K562 (cell line): Measurements from ENCODE around the gene THADA.

Experiments
- NFATC3 ChIP-seq: fragments of 450-650 bp; IDR thresholded peaks from 2 replicates; pipeline ENCODE4 v1.6.1; 2017; ENCODE audit warnings: mild to moderate bottlenecking
- WHSC1 ChIP-seq: IDR thresholded peaks from one replicate; pipeline ENCODE4 v1.6.1; 2012; ENCODE audit warnings: low read length, control low read depth, inconsistent platforms
- ZNF551 ChIP-seq: fragments of 250-450 bp; sonication (Bioruptor Pico); IDR thresholded peaks from 2 replicates; pipeline ENCODE4 v1.5.0; 2021; ENCODE audit warnings: mild to moderate bottlenecking, moderate library complexity

- TF ChIP-seq NFATC3, result no peak
- no peak for TF ChIP-seq ZNF551
- no peak for TF ChIP-seq WHSC1
These were observed 10.1 kb downstream of the THADA start for GRCh38 chr2:43585708-43586107.
